ENCODE data around the gene FILIP1. TPM values are rescaled to one million over a fixed set of nuclear protein-coding genes. Genes with fewer than 3 reads are reported as not detected.

The FILIP1 gene
- total and polyA plus RNA-seq, 2 of the 4 experiments (the other 2 are of a cell fraction): under 0.01 to 0.03 TPM

- Histone ChIP-seq H3K79me1 (ENCODE audit: low read depth in 1 of 2, low read length in 2 of 2) (no peaks in the 10 kb centered on the region), H3K36me3 (ENCODE audit: control insufficient read depth, insufficient read depth, low read length) (no peaks in the 10 kb centered on the region), H3K56ac (ENCODE audit: extremely low read depth, insufficient read depth, low read length) (no peak overlapping the region), H3K9me1 (ENCODE audit: insufficient read depth, low read length) (no peaks in the 10 kb centered on the region), H3K27me3 (ENCODE audit: control insufficient read depth, insufficient read depth, low read length) (no peaks in the 10 kb centered on the region), H4K20me1 (ENCODE audit: insufficient read depth, low read length) (no peaks in the 10 kb centered on the region), H3K4me1 (ENCODE audit: control insufficient read depth, insufficient read depth, low read length) (peaks cover 2% of the 10 kb centered on the region; the same call in 1 of the 2 replicates), H2AK9ac (replicated peaks; ENCODE audit: low read depth, low read length, poor library complexity) (no peak overlapping the region), H3K4me2 (ENCODE audit: low read depth, low read length) (no peak overlapping the region), H3K18ac (ENCODE audit: low read depth, low read length) (no peak overlapping the region), H4K8ac (ENCODE audit: low read depth in 2 of 2, low read length in 2 of 2) (peak overlapping the region in 1 of 2 experiments; percentile 90; a peak in 3 of 4 replicates), H2AFZ (replicated peaks; ENCODE audit: low read length, poor library complexity) (no peak overlapping the region), H3K4ac (ENCODE audit: low read depth, low read length) (no peak overlapping the region; the same call in 1 of the 2 replicates), H3K14ac (replicated peaks; ENCODE audit: low read depth, low read length) (0 out of 2 replicates have a peak overlapping the region, but pooled peaks have one; percentile 12), H3K9me3 (ENCODE audit: control insufficient read depth, insufficient read depth, low read length) (no peaks in the 10 kb centered on the region), H3K4me3 (ENCODE audit: insufficient read depth, low read depth, low read length) (no peak overlapping the region), H4K91ac (ENCODE audit: insufficient read depth, low read depth, low read length) (no peak overlapping the region), H3K27ac (ENCODE audit: insufficient read depth, low read length) (no peak overlapping the region), H2BK15ac (ENCODE audit: low read depth, low read length) (peak overlapping the region; percentile 15; the same call in 1 of the 3 replicates), H4K5ac (ENCODE audit: low read depth, low read length) (no peak overlapping the region), H3K23ac (ENCODE audit: low read depth, low read length) (no peak overlapping the region), H2BK120ac (ENCODE audit: low read depth, low read length) (no peak overlapping the region), H2AK5ac (ENCODE audit: low read depth, low read length) (no peak overlapping the region), H2BK5ac (ENCODE audit: low read depth, low read length, poor library complexity, severe bottlenecking) (no peak overlapping the region), H3K9ac (ENCODE audit: low read depth, low read length) (no peak overlapping the region), H2BK20ac (ENCODE audit: low read depth, low read length) (no peak overlapping the region)
- TF ChIP-seq RAD21 (IDR thresholded peaks at IDR 0.05; ENCODE audit: low read length) (no peak), POLR2A (IDR thresholded peaks at IDR 0.05; ENCODE audit: low read depth, low read length) (no peak), RFX5 (IDR thresholded peaks at IDR 0.05; ENCODE audit: low read depth, low read length) (no peak), CHD1 (IDR thresholded peaks at IDR 0.05; ENCODE audit: low read depth, low read length) (no peak)
- DNase-seq (peak; percentile 35), ATAC-seq (ENCODE audit: low read depth) (peak; percentile 27; the same call in 1 of the 2 replicates)
- in situ Hi-C loops (cut with MboI; ENCODE audit: low sequenced_read_pairs): no loop called here
- intact Hi-C loops (cut with micrococcal nuclease): no loop called here
- no TSS peak for BruUV-seq (replicated peaks)
- CTCF ChIA-PET: interaction anchor here (0.6 kb wide), 2 partner anchors 11 to 457 kb away, joined by 3 read pairs; no protein-coding TSS in a partner anchor
- POLR2A ChIA-PET (ENCODE audit: unreplicated experiment): no interaction called here
- dilution Hi-C loops (cut with HindIII; ENCODE audit: low sequenced_read_pairs, unreplicated experiment): no loop called here
- no CpG with 5 or more reads among the region's 4 CpGs for WGBS, 2 experiments (ENCODE audit: extremely low coverage in 2 of 2, insufficient read length in 1 of 2)
Measured at GRCh38 chr6:75337835-75338580, 155.6 kb downstream of the FILIP1 start.

All from IMR-90 (cell line).